Measurements from ENCODE around the gene SFI1.

Gene SFI1

GRCh38 chr22:31603081-31603525 lies 106.8 kb downstream of the SFI1 start:
- no peak for TF ChIP-seq CTCF (IDR thresholded peaks at IDR 0.05)

GRCh38 chr22:31603574-31603973 lies 107.2 kb downstream of the SFI1 start:
- no peak for TF ChIP-seq CTCF (IDR thresholded peaks at IDR 0.05)

GRCh38 chr22:31604137-31604705 lies 107.9 kb downstream of the SFI1 start:
- no peak for TF ChIP-seq CTCF (IDR thresholded peaks at IDR 0.05)

DNA sequence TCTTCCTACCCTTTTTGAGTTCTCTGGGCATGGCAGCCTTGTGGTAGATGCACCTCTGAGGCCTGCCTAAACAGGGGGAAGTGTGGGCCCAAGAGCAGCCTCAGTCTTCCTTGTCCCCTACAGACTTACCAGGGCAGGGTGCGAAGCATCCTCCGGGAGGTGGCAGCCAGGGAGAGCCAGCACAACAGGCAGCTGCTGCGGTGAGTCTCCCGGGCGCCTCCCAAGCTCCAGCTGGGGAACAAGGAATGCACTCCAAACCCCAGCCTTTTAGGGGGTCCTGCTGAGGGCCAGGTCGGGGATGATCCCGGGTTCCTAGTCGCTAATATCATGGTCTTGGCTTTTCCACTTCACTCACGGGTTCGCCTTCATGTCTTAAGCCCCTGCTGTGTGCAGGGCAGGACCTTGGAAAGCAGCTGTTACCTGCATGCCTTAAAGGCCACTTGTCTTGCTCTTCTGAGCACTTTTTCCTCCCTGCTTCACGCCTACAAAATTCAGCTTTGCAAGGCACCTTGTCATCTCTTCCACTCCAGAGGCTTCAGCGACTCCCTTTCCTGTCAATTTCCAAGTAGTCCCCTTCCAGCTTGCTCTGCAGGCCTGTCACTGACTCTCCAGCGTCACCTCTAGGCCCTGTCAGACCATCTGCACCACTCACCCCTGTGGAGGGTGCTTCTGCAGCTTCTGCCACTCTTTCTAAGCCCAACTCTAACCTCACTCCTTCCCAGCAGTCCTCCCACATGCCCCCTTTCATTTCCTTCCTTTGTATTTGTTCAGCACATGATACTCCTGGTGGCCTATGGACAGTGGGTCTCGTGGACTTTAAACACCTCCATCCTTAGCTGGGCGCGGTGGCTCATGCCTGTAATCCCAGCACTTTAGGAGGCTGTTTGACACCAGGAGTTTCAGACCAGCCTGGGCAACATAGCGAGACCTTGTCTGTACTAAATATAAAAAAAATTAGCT lies 108.7 kb downstream of the SFI1 start:
- TF ChIP-seq CTCF (IDR thresholded peaks at IDR 0.05), result no peak

GRCh38 chr22:31605851-31606585 lies 109.7 kb downstream of the SFI1 start:
- TF ChIP-seq CTCF (IDR thresholded peaks at IDR 0.05), result no peak

DNA sequence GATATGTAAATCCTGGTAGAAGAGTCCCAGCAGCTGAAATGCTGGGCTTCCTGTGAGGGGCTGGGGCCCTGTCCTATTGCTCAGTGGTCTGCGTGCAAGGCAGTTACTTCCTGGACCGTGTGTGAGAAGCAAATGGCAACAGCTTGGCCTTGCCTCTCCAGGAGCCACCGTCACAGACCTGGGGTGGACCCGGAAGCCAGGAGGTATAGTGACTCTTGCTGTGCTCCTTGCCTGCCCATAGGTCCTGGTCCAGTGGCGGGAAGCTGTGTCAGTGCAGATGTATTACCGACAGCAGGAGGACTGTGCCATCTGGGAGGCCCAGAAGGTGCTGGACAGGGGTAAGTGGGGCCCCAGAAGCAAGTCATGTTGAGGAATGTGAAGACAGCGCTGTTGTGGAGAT lies 111.4 kb downstream of the SFI1 start:
- no peak for TF ChIP-seq CTCF (IDR thresholded peaks at IDR 0.05)

DNA sequence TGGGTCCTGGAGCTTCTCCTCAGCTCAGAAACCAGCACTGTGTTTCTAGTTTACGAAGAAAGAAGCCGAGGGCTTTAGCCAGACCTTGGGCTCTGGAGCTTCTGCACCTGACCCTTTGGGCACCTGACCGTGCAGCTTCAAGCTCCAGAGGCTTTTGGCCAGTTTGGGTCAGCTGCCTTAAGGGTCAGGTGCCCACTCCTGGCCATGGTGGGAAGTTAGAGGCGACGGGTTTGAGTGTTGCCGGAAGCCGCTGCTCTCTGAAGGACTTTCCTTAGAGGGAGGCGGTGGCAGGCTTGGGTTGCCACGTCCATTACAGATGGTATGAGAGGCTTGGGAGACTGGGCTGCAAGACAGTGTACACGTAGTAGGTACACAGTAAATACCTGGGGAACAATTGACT lies 113.4 kb downstream of the SFI1 start:
- no peak for TF ChIP-seq CTCF (IDR thresholded peaks at IDR 0.05)

All from LNCAP (cell line).